ENCODE data around the gene CRABP1. TPM values are rescaled to one million over a fixed set of nuclear protein-coding genes. Genes with fewer than 3 reads are reported as not detected.
"Not testable (repeated sequence)": the region's sequence is repeated elsewhere in the genome, so short reads cannot be mapped to it uniquely, and the experiment has no call there.

The CRABP1 gene
- total RNA-seq, 2 experiments from 2014 or later = not detected

DNA sequence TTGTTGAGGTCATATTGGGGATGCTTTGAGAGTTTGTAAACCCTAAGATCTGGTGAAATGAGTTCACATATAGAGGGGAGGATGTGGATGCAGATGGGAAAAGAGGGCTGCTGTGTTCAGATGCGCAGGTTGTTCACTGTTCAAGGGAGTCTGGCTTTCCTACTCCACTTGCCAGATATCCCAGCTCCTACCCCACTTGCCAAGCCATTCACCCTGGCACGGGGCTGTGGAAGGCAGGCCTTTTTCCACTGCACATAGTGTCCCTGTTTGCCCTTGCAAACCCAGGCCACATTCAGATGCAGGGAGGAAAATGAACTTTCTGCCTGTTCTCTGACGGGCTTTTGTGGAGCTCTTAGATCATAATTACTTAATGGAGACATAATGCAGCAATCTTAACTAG, 29.0 kb downstream of the CRABP1 start:
- Mint-ChIP-seq H3K27me3 (no peaks in the 10 kb centered on the region), H3K4me3 (no peak overlapping the region), H3K9me3 (no peaks in the 10 kb centered on the region), H3K27ac (no peak overlapping the region), H3K36me3 (no peaks in the 10 kb centered on the region), H3K4me1 (no peaks in the 10 kb centered on the region)
- DNase-seq = no peak

DNA sequence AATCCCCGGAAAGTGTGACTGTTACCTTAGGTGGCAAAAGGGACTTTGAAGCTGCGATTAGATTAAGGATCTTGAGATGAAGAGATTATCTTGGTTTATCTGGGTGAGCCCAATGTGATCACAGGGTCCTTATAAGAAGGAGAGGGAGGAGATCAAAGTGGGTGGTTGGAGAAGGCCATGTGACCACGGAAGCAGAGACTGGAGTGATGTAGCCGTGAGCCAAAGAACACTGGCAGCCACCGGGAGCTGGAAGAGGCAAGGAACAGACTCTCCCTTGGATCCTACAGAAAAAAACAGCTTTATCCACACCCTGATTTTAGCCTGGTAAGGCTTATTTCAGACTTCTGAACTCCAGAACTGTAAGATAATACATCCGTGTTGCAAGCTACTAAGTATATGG, 29.9 kb downstream of the CRABP1 start:
- Mint-ChIP-seq H3K27me3 (no peaks in the 10 kb centered on the region), H3K9me3 (no peaks in the 10 kb centered on the region), H3K27ac (no peak overlapping the region), H3K4me1 (no peaks in the 10 kb centered on the region), H3K4me3 (no peak overlapping the region), H3K36me3 (no peaks in the 10 kb centered on the region)
- DNase-seq = no peak

DNA sequence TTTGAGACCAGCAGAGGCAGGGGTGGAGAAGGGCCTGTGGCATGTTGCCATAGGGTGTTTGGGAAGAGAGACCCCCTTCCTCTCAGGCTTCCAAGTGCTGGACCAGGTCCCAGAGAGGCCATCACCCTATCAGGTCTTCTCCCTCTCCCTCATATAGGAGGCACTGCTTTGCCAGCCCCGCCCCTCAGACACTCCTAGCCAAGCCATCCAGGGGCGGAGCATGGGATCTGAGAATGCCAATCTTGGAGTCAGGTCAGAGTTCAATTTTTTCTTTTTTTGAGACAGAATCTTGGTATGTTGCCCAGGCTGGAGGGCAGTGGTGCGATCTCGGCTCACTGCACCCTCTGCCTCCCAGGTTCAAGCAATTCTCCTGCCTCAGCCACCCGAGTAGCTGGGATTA, 32.7 kb downstream of the CRABP1 start:
- Mint-ChIP-seq H3K4me3 (no peak overlapping the region), H3K27ac (no peak overlapping the region), H3K4me1 (no peaks in the 10 kb centered on the region), H3K9me3 (no peaks in the 10 kb centered on the region), H3K27me3 (no peaks in the 10 kb centered on the region), H3K36me3 (no peaks in the 10 kb centered on the region)
- DNase-seq = no peak

DNA sequence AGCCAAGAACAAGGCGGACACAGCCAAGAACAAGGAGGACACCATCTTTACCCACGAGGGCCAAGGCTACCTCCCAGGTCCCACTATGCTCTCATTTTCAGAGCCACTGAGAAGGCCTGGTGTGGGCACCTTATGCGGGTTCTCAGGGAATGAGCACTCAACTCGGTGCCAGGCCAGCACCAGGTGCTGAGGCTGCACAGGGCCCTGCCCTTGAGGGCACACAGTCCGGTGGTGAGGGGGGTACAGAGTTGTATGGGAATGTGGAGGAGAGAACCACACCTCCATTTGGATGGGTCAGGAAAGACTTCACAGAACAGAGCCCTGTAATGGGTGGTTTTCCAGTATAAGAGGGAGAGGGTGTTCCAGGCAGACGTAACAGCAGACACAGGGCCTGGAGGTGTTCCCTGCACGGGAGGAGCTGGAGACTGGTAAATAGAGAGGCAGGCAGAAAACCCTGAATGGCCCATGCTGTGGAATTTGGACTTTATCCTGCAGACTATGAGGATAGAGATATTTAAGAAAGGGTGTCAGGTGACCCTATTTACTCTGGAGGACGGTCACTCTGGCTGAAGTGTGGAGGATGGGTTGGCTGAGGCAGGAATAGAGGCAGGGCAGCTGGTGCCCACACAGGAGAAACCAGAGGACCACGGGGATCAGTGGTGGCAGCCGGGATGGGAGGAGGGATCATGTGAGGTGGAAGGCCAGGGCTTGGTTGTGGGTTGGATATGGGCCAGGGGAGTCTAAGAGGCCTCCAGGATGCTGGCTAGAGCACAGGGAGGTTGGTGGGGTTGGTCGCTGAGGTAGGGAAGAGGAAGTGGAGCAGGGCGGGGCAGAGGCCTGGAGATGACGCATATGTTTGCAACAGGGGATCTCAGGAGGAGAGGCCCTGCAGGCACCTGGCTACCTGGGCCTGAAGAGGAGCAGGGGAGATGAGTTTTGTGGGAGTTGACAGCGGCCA, 34.6 kb downstream of the CRABP1 start:
- no peaks in the 10 kb centered on the region for H3K4me1 Mint-ChIP-seq
- no peak overlapping the region for H3K4me3 Mint-ChIP-seq
- DNase-seq = no peak
- H3K36me3 Mint-ChIP-seq = no peaks in the 10 kb centered on the region
- no peak overlapping the region for H3K27ac Mint-ChIP-seq
- H3K9me3 Mint-ChIP-seq = no peaks in the 10 kb centered on the region
- peaks cover 5% of the 10 kb centered on the region for H3K27me3 Mint-ChIP-seq

DNA sequence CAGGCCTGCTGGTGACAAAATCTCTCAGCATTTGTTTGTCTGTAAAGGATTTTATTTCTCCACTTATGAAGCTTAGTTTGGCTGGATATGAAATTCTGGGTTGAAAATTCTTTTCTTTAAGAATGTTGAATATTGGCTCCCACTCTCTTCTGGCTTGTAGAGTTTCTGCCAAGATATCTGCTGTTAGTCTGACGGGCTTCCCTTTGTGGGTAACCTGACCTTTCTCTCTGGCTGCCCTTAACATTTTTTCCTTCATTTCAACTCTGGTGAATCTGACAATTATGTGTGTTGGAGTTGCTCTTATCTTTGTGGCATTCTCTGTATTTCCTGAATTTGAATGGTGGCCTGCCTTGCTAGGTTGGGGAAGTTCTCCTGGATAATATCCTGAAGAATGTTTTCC, 40.0 kb downstream of the CRABP1 start:
- not testable (repeated sequence) for H3K36me3 Mint-ChIP-seq, DNase-seq, H3K4me1 Mint-ChIP-seq, H3K9me3 Mint-ChIP-seq, H3K4me3 Mint-ChIP-seq, H3K27ac Mint-ChIP-seq
- H3K27me3 Mint-ChIP-seq = peaks cover 11% of the 10 kb centered on the region

DNA sequence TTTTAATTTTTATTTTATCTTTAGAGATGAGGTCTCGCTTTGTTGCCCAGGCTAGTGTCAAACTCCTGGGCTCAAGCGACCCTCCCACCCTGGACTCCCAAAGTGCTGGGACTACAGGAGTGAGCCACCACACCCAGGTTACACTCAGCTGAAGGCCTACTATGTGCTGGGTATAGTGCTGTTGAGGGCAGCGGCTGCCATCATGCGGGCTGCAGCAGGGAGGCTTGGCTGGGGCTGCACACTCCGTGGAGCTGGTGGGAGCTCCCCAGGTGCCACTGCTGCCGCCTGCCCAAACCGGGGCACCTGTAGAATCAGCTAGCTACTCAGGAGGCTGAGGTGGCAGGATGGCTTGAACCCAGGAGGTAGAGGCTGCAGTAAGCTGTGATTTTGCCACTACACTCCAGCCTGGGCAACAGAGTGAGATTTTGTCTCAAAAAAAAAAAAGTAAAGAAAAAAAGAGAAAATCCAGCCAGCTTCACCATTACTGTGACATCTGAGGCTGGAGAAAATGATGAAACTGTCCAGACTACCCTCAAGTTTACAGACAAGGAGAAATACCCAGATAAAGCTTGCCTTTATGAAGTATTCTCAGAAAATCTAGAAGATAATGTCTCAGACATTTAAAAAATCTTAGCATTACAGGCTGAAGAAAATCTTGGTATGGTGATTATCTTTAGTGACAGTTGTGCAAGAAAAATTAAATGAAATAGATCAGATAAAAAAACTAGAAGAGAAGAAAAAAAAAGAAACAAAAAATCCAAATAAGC, 42.1 kb downstream of the CRABP1 start:
- no peak for DNase-seq
- H3K9me3 Mint-ChIP-seq = no peaks in the 10 kb centered on the region
- H3K27ac Mint-ChIP-seq = no peak overlapping the region

DNA sequence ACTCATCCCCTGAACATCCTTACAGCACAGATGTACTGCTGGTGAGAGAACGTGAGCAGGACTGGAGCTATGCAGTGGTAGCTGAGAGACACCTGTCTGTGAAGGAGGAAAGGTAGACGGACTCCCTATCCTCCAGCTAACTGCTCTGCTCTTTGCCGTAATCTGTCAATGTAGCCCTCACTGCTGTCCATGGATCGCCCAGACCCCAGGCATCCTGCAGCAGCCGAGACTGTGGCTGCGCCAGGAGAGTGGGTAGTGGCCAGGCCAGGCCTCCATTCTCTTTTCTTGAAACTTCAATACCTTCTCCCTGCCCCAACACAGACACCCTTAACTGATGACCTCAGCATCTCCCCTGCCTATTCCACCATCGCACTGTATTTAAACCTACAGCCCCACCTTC, 44.5 kb downstream of the CRABP1 start:
- Mint-ChIP-seq H3K9me3 (no peaks in the 10 kb centered on the region), H3K27ac (no peak overlapping the region), H3K4me3 (no peak overlapping the region), H3K36me3 (no peaks in the 10 kb centered on the region), H3K4me1 (no peaks in the 10 kb centered on the region), H3K27me3 (peaks cover 18% of the 10 kb centered on the region)
- no peak for DNase-seq

More for the DNA sequence above, 42.1 kb downstream of the CRABP1 start:
- Mint-ChIP-seq H3K36me3 (no peaks in the 10 kb centered on the region), H3K27me3 (peaks cover 23% of the 10 kb centered on the region), H3K4me3 (no peak overlapping the region), H3K4me1 (no peaks in the 10 kb centered on the region)

DNA sequence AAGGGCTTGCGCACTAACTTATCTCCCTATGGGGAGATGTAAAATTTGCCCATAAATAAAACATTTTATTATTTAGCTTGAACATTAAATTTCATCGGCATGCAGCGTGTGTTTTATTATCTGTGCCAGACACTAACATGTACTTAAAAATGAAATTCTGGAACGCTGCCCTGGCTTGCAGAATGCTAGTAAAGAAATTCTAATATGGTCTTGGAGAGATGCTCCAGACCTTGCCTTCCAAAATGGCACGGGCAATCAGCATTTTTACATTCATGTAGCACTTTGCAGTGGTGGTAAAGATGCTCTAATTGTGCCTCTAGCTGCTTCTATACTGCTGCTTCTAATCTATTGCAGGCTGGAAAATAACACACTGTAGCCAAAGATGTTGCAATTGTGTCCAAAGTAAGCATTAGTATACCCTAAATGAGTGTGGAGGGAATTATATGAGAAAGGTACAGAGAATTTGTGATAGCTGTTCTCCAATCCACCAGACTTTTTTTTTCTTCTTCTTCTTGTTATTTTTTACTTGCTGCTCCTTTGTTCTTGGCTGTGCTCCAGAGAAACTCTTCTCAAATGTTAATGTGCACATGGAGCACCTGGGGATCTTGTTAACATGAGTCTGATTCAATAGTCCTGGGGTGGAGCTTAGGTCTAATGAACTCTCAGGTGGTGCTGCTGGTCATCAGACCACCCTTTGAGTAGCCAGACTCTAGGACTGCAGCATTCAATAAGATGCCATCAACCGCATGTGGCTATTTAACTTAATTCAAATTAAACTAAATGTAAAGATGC, 47.3 kb downstream of the CRABP1 start:
- Mint-ChIP-seq H3K4me1 (no peaks in the 10 kb centered on the region), H3K36me3 (no peaks in the 10 kb centered on the region), H3K4me3 (no peak overlapping the region), H3K27me3 (peaks cover 21% of the 10 kb centered on the region), H3K9me3 (no peaks in the 10 kb centered on the region), H3K27ac (no peak overlapping the region)
- no peak for DNase-seq

DNA sequence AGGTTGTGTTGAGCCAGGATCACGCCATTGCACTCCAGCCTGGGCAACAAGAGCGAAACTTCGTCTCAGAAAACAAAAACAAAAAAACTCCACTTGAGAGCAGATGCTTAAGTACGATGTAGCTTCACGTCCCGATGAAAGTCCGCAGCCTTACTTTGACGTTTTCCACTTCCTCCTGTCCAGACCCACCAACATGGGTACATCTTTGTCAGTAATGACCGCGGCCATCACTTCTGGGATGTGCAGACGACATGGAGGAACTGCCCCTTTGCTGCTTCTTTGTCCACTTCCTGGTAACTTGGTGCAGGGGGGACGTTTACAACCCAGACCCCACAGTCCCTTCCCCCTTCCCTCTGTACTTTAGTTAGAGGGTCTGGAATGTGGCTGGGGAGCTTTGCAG, 48.7 kb downstream of the CRABP1 start:
- no peak overlapping the region for H3K4me3 Mint-ChIP-seq
- H3K27me3 Mint-ChIP-seq = peaks cover 16% of the 10 kb centered on the region
- H3K36me3 Mint-ChIP-seq = no peaks in the 10 kb centered on the region
- H3K9me3 Mint-ChIP-seq = no peaks in the 10 kb centered on the region
- no peak for DNase-seq
- H3K4me1 Mint-ChIP-seq = no peaks in the 10 kb centered on the region
- no peak overlapping the region for H3K27ac Mint-ChIP-seq

DNA sequence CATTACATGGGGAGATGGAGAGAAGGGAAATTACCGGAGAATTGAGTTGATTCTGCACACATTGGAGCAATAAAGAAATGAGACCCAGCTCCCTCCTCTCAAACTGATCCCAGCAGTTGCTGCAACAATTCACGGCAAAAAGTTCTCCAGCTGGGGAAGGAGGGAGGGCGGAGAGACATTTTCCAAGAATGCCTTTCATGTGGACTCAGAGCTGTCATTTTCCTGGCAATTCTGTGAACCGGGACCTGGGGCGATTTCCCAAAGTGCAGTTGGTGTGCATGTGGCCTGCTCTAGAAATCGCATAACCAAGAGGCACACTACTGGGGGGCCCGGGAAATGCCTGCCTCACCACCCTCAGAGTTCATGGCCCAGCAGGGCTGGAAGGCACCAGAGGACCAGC, 49.2 kb downstream of the CRABP1 start:
- Mint-ChIP-seq H3K27ac (no peak overlapping the region), H3K4me1 (no peaks in the 10 kb centered on the region), H3K36me3 (no peaks in the 10 kb centered on the region), H3K27me3 (peaks cover 16% of the 10 kb centered on the region), H3K9me3 (no peaks in the 10 kb centered on the region), H3K4me3 (no peak overlapping the region)
- no peak for DNase-seq

DNA sequence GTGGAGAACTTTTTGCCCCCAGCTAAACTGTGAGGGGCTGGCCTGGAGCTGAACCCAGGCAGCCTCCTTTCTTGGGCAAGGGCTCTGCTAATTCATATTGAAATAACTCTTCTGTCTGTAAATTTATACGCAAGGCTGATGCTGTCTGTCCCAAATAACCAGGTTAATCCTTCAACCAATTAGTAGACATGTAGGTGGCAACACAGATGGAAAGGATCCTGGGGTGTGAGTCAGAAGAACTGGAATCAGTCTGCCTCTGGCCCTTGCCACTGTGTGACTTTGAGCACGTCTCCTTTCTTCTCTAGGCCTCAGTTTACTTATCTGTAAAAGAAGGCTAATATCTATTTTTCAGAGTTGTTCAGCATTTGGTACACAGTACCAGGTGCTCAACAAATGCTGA, 49.6 kb downstream of the CRABP1 start:
- no peak for DNase-seq
- Mint-ChIP-seq H3K4me1 (no peaks in the 10 kb centered on the region), H3K36me3 (no peaks in the 10 kb centered on the region), H3K27ac (no peak overlapping the region), H3K4me3 (no peak overlapping the region), H3K9me3 (no peaks in the 10 kb centered on the region), H3K27me3 (peaks cover 16% of the 10 kb centered on the region)

DNA sequence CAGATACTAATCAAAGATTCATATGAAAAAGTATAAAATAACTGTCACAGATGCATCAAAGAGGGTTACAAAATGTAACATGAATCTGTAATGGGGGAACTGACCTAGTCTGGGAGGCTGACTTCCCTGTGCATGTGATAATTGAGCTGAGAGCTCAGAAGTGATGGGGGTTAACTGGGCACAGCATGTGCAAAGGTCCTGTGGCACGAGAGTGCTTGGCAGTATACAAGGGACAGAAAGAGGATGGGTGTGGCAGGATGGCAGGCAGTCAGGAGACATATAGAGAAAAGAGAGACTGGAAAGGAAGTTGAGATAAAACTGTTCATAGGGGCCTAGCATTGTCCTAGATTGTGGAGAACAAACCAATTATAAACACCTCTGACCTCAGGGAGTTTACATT, 50.1 kb downstream of the CRABP1 start:
- no peaks in the 10 kb centered on the region for H3K4me1 Mint-ChIP-seq
- no peak overlapping the region for H3K27ac Mint-ChIP-seq
- DNase-seq = no peak
- H3K4me3 Mint-ChIP-seq = no peak overlapping the region
- peaks cover 16% of the 10 kb centered on the region for H3K27me3 Mint-ChIP-seq
- H3K9me3 Mint-ChIP-seq = no peaks in the 10 kb centered on the region
- no peaks in the 10 kb centered on the region for H3K36me3 Mint-ChIP-seq

DNA sequence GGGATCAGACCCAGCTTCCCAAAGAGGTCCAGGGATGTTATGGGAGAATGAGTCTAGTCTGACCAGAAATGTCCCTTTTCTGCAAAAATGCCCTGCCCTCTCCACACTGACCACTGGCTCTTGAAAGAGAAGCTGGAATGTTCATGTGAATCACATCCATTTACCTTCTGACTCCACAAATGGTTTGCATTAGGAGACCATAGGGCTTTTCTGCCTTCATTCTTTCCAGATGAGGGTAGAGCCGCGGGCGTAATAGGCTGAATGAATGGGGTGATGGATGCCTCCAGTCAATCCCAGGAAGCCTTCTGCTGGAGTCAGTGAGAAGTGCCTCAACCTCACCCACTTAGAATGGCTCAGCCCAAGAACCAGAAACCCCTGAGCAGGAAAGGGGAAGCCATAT, 50.7 kb downstream of the CRABP1 start:
- Mint-ChIP-seq H3K27ac (no peak overlapping the region), H3K9me3 (no peaks in the 10 kb centered on the region), H3K36me3 (no peaks in the 10 kb centered on the region), H3K27me3 (peaks cover 12% of the 10 kb centered on the region), H3K4me3 (no peak overlapping the region), H3K4me1 (no peaks in the 10 kb centered on the region)
- no peak for DNase-seq

DNA sequence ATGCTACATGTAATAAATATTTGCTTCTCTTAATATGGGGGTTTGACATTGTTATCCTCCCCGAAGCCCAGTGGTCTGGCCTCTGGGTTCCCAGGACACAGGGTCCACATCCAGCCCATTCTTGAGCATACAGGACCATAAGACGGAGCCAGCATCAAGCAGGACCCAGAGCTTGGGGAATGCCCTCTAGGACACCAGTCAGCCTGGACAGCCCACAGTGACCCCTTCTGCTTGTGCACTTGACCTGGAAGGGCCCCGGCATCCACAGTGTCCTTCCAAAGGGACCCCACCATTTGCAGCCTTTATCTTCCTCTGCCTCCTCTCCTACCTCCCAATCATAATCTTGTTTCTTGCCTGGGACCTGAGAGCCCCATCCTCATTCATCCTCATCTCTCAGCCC, 51.6 kb downstream of the CRABP1 start:
- H3K9me3 Mint-ChIP-seq = no peaks in the 10 kb centered on the region
- H3K27ac Mint-ChIP-seq = no peak overlapping the region
- H3K27me3 Mint-ChIP-seq = peaks cover 5% of the 10 kb centered on the region
- H3K4me1 Mint-ChIP-seq = no peaks in the 10 kb centered on the region
- H3K36me3 Mint-ChIP-seq = no peaks in the 10 kb centered on the region
- H3K4me3 Mint-ChIP-seq = no peak overlapping the region
- no peak for DNase-seq

DNA sequence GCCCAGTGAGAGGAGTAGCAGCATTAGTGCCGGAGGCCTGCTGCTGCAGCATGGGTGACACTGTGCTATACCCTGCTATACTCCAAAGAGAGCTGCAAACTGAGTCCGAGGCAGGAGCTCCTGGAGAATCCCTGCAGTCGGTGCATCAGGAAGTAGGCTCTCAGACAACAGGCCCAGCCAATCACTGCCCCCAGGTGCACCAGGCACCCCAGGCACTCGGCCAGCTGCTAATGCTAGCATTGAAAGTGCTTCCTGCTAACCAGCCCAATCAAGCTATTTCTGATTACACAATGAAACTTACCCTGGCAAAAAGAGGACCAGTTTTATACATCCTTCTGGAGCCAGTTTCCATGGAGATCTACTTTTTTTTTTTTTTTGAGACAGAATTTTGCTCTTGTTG, 52.3 kb downstream of the CRABP1 start:
- Mint-ChIP-seq H3K9me3 (no peaks in the 10 kb centered on the region), H3K4me1 (no peaks in the 10 kb centered on the region), H3K27me3 (peaks cover 4% of the 10 kb centered on the region), H3K36me3 (no peaks in the 10 kb centered on the region), H3K4me3 (no peak overlapping the region), H3K27ac (no peak overlapping the region)
- DNase-seq = no peak
